GM12878 (cell line): ENCODE data around the gene MAPK1. TPM values are rescaled to one million over a fixed set of nuclear protein-coding genes. Genes with fewer than 3 reads are reported as not detected.

Source experiments
- ATAC-seq: fragments of 200-7000 bp; cut with Tn5 transposase; 3 replicates; pipeline ENCODE4 v1.9.1; 2020; ENCODE audit warnings: mild to moderate bottlenecking, moderate library complexity
- BruUV-seq: library from RNA; stranded (reverse); fragments of 400-500 nt; replicated peaks from 2 replicates; lab custom pipeline; 2021; lab: Mats Ljungman, UMichigan
- CTCF ChIA-PET: fragments of 300-600 bp; sonication (Branson Sonifier 250); formaldehyde crosslinking; extraction: SDS; loops from one replicate; lab custom pipeline; 2021; ENCODE audit warnings: inconsistent platforms; lab: Yijun Ruan, JAX
- POLR2A ChIA-PET: fragments of 350-600 bp; formaldehyde crosslinking; extraction: SDS; loops from one replicate; lab custom pipeline; 2021; ENCODE audit warnings: inconsistent platforms; lab: Charles Lee
- RAD21 ChIA-PET: fragments of 300-600 bp; sonication (Branson Sonifier 250); formaldehyde crosslinking; loops from one replicate; lab custom pipeline; 2023; ENCODE audit warnings: antibody characterized with exemption; ENCODE audit not compliant: unreplicated experiment; lab: Charles Lee
- SMC1A ChIA-PET: fragments of 300-600 bp; sonication (Branson Sonifier 250); formaldehyde crosslinking; loops from one replicate; lab custom pipeline; 2023; ENCODE audit not compliant: unreplicated experiment, uncharacterized antibody; lab: Charles Lee
- DNase-seq: peaks from one replicate; pipeline ENCODE4 v3.0.0-alpha.2; 2011; ENCODE audit warnings: low read depth, low spot score
- FAIRE-seq: peaks from 3 replicates; lab custom pipeline; 2011; peaks lifted over from hg19 to GRCh38; lab: Jason Lieb, UNC
- H2AFZ ChIP-seq: 2 replicates; pipeline ENCODE4 v1.6.0; 2011; ENCODE audit warnings: low read depth, low read length, control low read depth; ENCODE audit not compliant: control insufficient read depth
- H3K27ac ChIP-seq: 2 replicates; pipeline ENCODE4 v1.5.1; 2011; ENCODE audit warnings: control low read depth; ENCODE audit not compliant: control insufficient read depth, insufficient read depth
- H3K27me3 ChIP-seq, 2 experiments: replicated peaks in 1 of 2; 2 replicates each; pipeline versions ENCODE4 v1.6.0 to v1.6.1; 2011; ENCODE audit warnings: low read length in 1 of 2; ENCODE audit not compliant: control insufficient read depth in 2 of 2, insufficient read depth in 2 of 2
- H3K36me3 ChIP-seq, 2 experiments: 2 replicates each; pipeline ENCODE4 v1.5.1; 2011; ENCODE audit warnings: low read length in 1 of 2; ENCODE audit not compliant: control insufficient read depth in 2 of 2, insufficient read depth in 2 of 2
- H3K4me1 ChIP-seq: 2 replicates; pipeline ENCODE4 v1.6.1; 2011; ENCODE audit warnings: mild to moderate bottlenecking, low read length, moderate library complexity, mixed read lengths; ENCODE audit not compliant: control insufficient read depth, insufficient read depth
- H3K4me2 ChIP-seq: 2 replicates; pipeline ENCODE4 v1.6.0; 2011; ENCODE audit warnings: control low read depth; ENCODE audit not compliant: control insufficient read depth, insufficient read depth
- H3K4me3 ChIP-seq: fragments of 200-600 bp; sonication (generic); 2 replicates; pipeline ENCODE4 v1.5.1; 2016
- H3K79me2 ChIP-seq: 2 replicates; pipeline ENCODE4 v1.6.0; 2011; ENCODE audit warnings: low read length; ENCODE audit not compliant: control insufficient read depth, insufficient read depth
- H3K9ac ChIP-seq: 2 replicates; pipeline ENCODE4 v1.8.0; 2011; ENCODE audit warnings: low read length, control low read depth, mixed read lengths; ENCODE audit not compliant: control insufficient read depth, insufficient read depth
- H3K9me3 ChIP-seq: replicated peaks from 3 replicates; pipeline ENCODE4 v1.5.1; 2011; ENCODE audit warnings: mild to moderate bottlenecking, low read length; ENCODE audit not compliant: control insufficient read depth, insufficient read depth
- H4K20me1 ChIP-seq: 2 replicates; pipeline ENCODE4 v1.6.0; 2011; ENCODE audit not compliant: control insufficient read depth, insufficient read depth
- ATF2 ChIP-seq: IDR thresholded peaks from 2 replicates; pipeline ENCODE4 v1.6.1; 2012; ENCODE audit warnings: low read length, inconsistent platforms
- CBX5 ChIP-seq: sonication (generic); IDR thresholded peaks from 2 replicates; pipeline ENCODE4 v1.6.1; 2016; ENCODE audit warnings: low read depth, moderate library complexity, mild to moderate bottlenecking, inconsistent platforms
- E4F1 ChIP-seq: fragments of 450-650 bp; IDR thresholded peaks from 2 replicates; pipeline ENCODE4 v1.6.1; 2018; ENCODE audit warnings: borderline replicate concordance, mild to moderate bottlenecking; ENCODE audit not compliant: partially characterized antibody
- NFYA ChIP-seq: IDR thresholded peaks from 2 replicates; pipeline ENCODE4 v1.6.1; 2011; ENCODE audit warnings: low read depth, mild to moderate bottlenecking, low read length, improper control_type of control experiment, borderline replicate concordance
- NRF1 ChIP-seq: conservative IDR thresholded peaks from 2 replicates; pipeline ENCODE4 v1.6.1; 2011; ENCODE audit warnings: mild to moderate bottlenecking, low read depth, low read length, improper control_type of control experiment
- RUNX3 ChIP-seq: IDR thresholded peaks from 2 replicates; pipeline ENCODE4 v1.6.1; 2012; ENCODE audit warnings: low read length, inconsistent platforms
- SMAD1 ChIP-seq: fragments of 450-650 bp; IDR thresholded peaks from 2 replicates; pipeline ENCODE4 v1.6.1; 2018; ENCODE audit warnings: mild to moderate bottlenecking, low read depth; ENCODE audit not compliant: partially characterized antibody
- SP1 ChIP-seq: IDR thresholded peaks from one replicate; pipeline ENCODE4 v1.6.1; 2011; ENCODE audit warnings: low read depth, low read length
- SUPT20H ChIP-seq: IDR thresholded peaks from 2 replicates; pipeline ENCODE4 v1.6.1; 2011; ENCODE audit warnings: low read depth, mild to moderate bottlenecking, low read length, moderate library complexity, borderline replicate concordance; ENCODE audit not compliant: control insufficient read depth
- WGBS: methylation state at CpG from one replicate; pipeline ENCODE4 v1.1.6; 2016; ENCODE audit warnings: low lambda C conversion rate; ENCODE audit not compliant: insufficient replicate concordance, insufficient coverage; ENCODE audit errors: missing lambda C conversion rate; 5-methylcytosine and 5-hydroxymethylcytosine counted together
- in situ Hi-C: fragments of 300-500 bp; cut with MboI; formaldehyde crosslinking; loops from 9 replicates; pipeline ENCODE4 v1.14.3; 2018; ENCODE audit warnings: mixed read lengths
- intact Hi-C: fragments of 100-400 bp; cut with micrococcal nuclease; formaldehyde crosslinking; loops from one replicate; pipeline ENCODE4 v1.14.2; 2022; ENCODE audit not compliant: unreplicated experiment
- polyA plus RNA-seq, 11 experiments: library from polyadenylated mRNA; depleted of rRNA in 4 of 11; unstranded in 6 of 11; stranded (reverse) in 5 of 11; fragments of >200 nt; fragmentation: Nextera tagmentation in 4 of 11; fragmentation: Illumina TruSeq in 1 of 11; extraction: Ambion mirVana in 4 of 11; extraction: Trizol in 1 of 11; gene quantifications; 1 replicate in 1 of 11; 2 replicates in 10 of 11; pipeline versions ENCODE4 v1.2.1 to v1.2.3, GENCODE V29; 2011 to 2016; ENCODE audit warnings: inconsistent platforms in 2 of 11, missing spikeins in 2 of 11, low read depth in 1 of 11
- total RNA-seq, 4 experiments: library from RNA; depleted of rRNA in 3 of 4; stranded (reverse); fragments of >200 nt in 3 of 4; fragmentation: Illumina TruSeq in 1 of 4; extraction: Trizol in 1 of 4; gene quantifications; 2 replicates each; pipeline versions ENCODE4 v1.2.1 to v1.2.3, GENCODE V29; 2013 to 2021

MAPK1 gene
- total and polyA plus RNA-seq, 10 of the 15 experiments (the other 5 are each of a cell fraction or from before 2014, with no cell fraction given) = 7.0 to 123 (median 58.4) TPM

GRCh38 chr22:21828268-21828638 lies 39.2 kb downstream of the MAPK1 start (continued):
- TF ChIP-seq E4F1 = no peak
- TF ChIP-seq NFYA = no peak
- no peak for TF ChIP-seq SMAD1
- no peak for TF ChIP-seq SUPT20H
- no peak for TF ChIP-seq ATF2

- Histone ChIP-seq H3K27me3 (no peaks in the 10 kb centered on the region), H3K9ac (no peak overlapping the region), H3K79me2 (peaks cover 52% of the 10 kb centered on the region), H3K4me2 (no peak overlapping the region), H4K20me1 (peaks cover 3% of the 10 kb centered on the region; the same call in 1 of the 2 replicates), H3K9me3 (no peaks in the 10 kb centered on the region), H2AFZ (no peak overlapping the region), H3K36me3 (peaks cover 0 to 2% of the 10 kb centered on the region in 2 experiments; a peak in 1 of 4 replicates), H3K4me3 (no peak overlapping the region), H3K27ac (no peak overlapping the region), H3K4me1 (peaks cover 10% of the 10 kb centered on the region)
- POLR2A ChIA-PET = no interaction called here
- ATAC-seq (no peak), DNase-seq (no peak), FAIRE-seq (no peak)
- CTCF ChIA-PET = interaction anchor here (1.0 kb wide), 1 partner anchor 11 kb away, joined by 3 read pairs; no protein-coding TSS in a partner anchor
- intact Hi-C loops = no loop called here
- TF ChIP-seq NRF1 = no peak
- TF ChIP-seq RUNX3 = no peak
- no peak for TF ChIP-seq CBX5
- TF ChIP-seq SP1 = no peak
- in situ Hi-C loops = no loop called here
- RAD21 ChIA-PET = no interaction called here
- 97% methylated on average over 3 of the region's 3 CpGs for WGBS
- SMC1A ChIA-PET = interaction anchor here (2.0 kb wide), 1 partner anchor 30 kb away, joined by 7 read pairs; no protein-coding TSS in a partner anchor
- BruUV-seq = no TSS peak
Measured at GRCh38 chr22:21827628-21828267, 39.7 kb downstream of the MAPK1 start.
